H1 (cell line): ENCODE data around the gene ZNF532. TPM values are rescaled to one million over a fixed set of nuclear protein-coding genes. Genes with fewer than 3 reads are reported as not detected.

Source experiments
- BRCA1 ChIP-seq: IDR thresholded peaks from 2 replicates; pipeline ENCODE4 v1.6.1; 2012; ENCODE audit warnings: low read depth, low read length, improper control_type of control experiment
- CTBP2 ChIP-seq: IDR thresholded peaks from 2 replicates; pipeline ENCODE4 v1.7.0; 2011; ENCODE audit warnings: borderline replicate concordance, mild to moderate bottlenecking, moderate library complexity, mixed read lengths, low read length; ENCODE audit not compliant: insufficient read depth, insufficient read length
- SIN3A ChIP-seq, 2 experiments: IDR thresholded peaks in 1 of 2; conservative IDR thresholded peaks in 1 of 2; 2 replicates each; pipeline ENCODE4 v1.6.1; 2011 to 2012; ENCODE audit warnings: low read length in 2 of 2, improper control_type of control experiment in 1 of 2, low read depth in 1 of 2, mild to moderate bottlenecking in 1 of 2
- polyA plus RNA-seq, 7 experiments: library from polyadenylated mRNA; depleted of rRNA in 3 of 7; stranded (reverse) in 5 of 7; unstranded in 2 of 7; fragments of >200 nt in 5 of 7; fragments of 200-250 nt in 2 of 7; gene quantifications; 1 replicate in 5 of 7; 2 replicates in 1 of 7; 4 replicates in 1 of 7; pipeline versions ENCODE4 v1.2.1 to v1.2.3, GENCODE V29; 2011 to 2013; ENCODE audit warnings: missing spikeins in 2 of 7, mixed read lengths in 2 of 7
- total RNA-seq: library from RNA; stranded (reverse); fragmentation: NEBNext Ultra II Directional; extraction: Animal tissue kit (Norgen Biotek cat#: 25700); gene quantifications from 2 replicates; pipeline ENCODE4 v1.2.1, GENCODE V29; 2021
- TF ChIP-seq, protein P1 (sequence below): fragments of 300-600 bp; sonication (generic); IDR thresholded peaks from 2 replicates; pipeline ENCODE4 v1.7.1; 2012; ENCODE audit warnings: low read length, moderate library complexity, mild to moderate bottlenecking, inconsistent platforms; ENCODE audit not compliant: insufficient replicate concordance
- TF ChIP-seq, protein P2 (sequence below): IDR thresholded peaks from 2 replicates; pipeline ENCODE4 v1.6.1; 2011; ENCODE audit warnings: low read depth, mild to moderate bottlenecking, low read length; ENCODE audit not compliant: insufficient read depth
- TF ChIP-seq, protein P3 (sequence below): IDR thresholded peaks from 2 replicates; pipeline ENCODE4 v1.6.1; 2011; ENCODE audit warnings: low read length, improper control_type of control experiment

ZNF532 gene
- total and polyA plus RNA-seq, 2 of the 8 experiments (the other 6 are each of a cell fraction or from before 2014, with no cell fraction given): 143 to 240 TPM

DNA sequence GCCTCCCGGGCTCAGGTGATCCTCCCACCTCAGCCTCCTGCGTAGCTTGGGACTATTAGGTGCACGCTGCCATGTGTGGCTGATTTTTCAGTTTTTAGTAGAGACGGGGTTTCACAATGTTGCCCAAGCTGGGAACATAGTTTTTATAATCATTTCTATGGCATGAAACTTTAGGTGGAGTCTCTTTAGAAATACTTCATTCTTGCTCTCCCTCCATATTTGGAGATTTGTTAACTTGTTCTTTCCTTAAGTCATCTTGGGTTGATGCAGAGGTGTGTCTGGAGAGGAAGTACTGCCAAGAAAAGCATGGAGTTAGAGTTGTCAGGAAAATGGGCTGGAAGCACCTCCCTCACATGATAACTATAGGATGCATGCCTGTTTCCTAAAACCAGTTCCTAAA, 17.4 kb downstream of the ZNF532 start (continued):
- TF ChIP-seq, protein P1, sequence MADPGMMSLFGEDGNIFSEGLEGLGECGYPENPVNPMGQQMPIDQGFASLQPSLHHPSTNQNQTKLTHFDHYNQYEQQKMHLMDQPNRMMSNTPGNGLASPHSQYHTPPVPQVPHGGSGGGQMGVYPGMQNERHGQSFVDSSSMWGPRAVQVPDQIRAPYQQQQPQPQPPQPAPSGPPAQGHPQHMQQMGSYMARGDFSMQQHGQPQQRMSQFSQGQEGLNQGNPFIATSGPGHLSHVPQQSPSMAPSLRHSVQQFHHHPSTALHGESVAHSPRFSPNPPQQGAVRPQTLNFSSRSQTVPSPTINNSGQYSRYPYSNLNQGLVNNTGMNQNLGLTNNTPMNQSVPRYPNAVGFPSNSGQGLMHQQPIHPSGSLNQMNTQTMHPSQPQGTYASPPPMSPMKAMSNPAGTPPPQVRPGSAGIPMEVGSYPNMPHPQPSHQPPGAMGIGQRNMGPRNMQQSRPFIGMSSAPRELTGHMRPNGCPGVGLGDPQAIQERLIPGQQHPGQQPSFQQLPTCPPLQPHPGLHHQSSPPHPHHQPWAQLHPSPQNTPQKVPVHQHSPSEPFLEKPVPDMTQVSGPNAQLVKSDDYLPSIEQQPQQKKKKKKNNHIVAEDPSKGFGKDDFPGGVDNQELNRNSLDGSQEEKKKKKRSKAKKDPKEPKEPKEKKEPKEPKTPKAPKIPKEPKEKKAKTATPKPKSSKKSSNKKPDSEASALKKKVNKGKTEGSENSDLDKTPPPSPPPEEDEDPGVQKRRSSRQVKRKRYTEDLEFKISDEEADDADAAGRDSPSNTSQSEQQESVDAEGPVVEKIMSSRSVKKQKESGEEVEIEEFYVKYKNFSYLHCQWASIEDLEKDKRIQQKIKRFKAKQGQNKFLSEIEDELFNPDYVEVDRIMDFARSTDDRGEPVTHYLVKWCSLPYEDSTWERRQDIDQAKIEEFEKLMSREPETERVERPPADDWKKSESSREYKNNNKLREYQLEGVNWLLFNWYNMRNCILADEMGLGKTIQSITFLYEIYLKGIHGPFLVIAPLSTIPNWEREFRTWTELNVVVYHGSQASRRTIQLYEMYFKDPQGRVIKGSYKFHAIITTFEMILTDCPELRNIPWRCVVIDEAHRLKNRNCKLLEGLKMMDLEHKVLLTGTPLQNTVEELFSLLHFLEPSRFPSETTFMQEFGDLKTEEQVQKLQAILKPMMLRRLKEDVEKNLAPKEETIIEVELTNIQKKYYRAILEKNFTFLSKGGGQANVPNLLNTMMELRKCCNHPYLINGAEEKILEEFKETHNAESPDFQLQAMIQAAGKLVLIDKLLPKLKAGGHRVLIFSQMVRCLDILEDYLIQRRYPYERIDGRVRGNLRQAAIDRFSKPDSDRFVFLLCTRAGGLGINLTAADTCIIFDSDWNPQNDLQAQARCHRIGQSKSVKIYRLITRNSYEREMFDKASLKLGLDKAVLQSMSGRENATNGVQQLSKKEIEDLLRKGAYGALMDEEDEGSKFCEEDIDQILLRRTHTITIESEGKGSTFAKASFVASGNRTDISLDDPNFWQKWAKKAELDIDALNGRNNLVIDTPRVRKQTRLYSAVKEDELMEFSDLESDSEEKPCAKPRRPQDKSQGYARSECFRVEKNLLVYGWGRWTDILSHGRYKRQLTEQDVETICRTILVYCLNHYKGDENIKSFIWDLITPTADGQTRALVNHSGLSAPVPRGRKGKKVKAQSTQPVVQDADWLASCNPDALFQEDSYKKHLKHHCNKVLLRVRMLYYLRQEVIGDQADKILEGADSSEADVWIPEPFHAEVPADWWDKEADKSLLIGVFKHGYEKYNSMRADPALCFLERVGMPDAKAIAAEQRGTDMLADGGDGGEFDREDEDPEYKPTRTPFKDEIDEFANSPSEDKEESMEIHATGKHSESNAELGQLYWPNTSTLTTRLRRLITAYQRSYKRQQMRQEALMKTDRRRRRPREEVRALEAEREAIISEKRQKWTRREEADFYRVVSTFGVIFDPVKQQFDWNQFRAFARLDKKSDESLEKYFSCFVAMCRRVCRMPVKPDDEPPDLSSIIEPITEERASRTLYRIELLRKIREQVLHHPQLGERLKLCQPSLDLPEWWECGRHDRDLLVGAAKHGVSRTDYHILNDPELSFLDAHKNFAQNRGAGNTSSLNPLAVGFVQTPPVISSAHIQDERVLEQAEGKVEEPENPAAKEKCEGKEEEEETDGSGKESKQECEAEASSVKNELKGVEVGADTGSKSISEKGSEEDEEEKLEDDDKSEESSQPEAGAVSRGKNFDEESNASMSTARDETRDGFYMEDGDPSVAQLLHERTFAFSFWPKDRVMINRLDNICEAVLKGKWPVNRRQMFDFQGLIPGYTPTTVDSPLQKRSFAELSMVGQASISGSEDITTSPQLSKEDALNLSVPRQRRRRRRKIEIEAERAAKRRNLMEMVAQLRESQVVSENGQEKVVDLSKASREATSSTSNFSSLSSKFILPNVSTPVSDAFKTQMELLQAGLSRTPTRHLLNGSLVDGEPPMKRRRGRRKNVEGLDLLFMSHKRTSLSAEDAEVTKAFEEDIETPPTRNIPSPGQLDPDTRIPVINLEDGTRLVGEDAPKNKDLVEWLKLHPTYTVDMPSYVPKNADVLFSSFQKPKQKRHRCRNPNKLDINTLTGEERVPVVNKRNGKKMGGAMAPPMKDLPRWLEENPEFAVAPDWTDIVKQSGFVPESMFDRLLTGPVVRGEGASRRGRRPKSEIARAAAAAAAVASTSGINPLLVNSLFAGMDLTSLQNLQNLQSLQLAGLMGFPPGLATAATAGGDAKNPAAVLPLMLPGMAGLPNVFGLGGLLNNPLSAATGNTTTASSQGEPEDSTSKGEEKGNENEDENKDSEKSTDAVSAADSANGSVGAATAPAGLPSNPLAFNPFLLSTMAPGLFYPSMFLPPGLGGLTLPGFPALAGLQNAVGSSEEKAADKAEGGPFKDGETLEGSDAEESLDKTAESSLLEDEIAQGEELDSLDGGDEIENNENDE: no peak
- TF ChIP-seq, protein P2, sequence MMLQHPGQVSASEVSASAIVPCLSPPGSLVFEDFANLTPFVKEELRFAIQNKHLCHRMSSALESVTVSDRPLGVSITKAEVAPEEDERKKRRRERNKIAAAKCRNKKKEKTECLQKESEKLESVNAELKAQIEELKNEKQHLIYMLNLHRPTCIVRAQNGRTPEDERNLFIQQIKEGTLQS: no peak
- TF ChIP-seq SIN3A (conservative IDR thresholded peaks at IDR 0.05 in 1 of 2, IDR thresholded peaks at IDR 0.05 in 1 of 2; ENCODE audit: low read depth in 1 of 2, low read length in 2 of 2) (no peak), CTBP2 (no peak), BRCA1 (no peak)
- TF ChIP-seq, protein P3, sequence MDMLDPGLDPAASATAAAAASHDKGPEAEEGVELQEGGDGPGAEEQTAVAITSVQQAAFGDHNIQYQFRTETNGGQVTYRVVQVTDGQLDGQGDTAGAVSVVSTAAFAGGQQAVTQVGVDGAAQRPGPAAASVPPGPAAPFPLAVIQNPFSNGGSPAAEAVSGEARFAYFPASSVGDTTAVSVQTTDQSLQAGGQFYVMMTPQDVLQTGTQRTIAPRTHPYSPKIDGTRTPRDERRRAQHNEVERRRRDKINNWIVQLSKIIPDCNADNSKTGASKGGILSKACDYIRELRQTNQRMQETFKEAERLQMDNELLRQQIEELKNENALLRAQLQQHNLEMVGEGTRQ: no peak
